Stimulated activated naive CD8-positive, alpha-beta T cell treated with anti-CD3 and anti-CD28 coated beads, Interleukin-15, amount 100 ng/mL, for 72 hours (primary cell): ENCODE measurements around the gene CEP57L1.
"Not testable (repeated sequence)": the region's sequence is repeated elsewhere in the genome, so short reads cannot be mapped to it uniquely, and the experiment has no call there.

Experiments
- ATAC-seq: fragments of 150-1000 bp; cut with Tn5 transposase; 2 replicates; pipeline ENCODE4 v1.10.0; 2021; ENCODE audit warnings: mild to moderate bottlenecking, moderate library complexity
- DNase-seq, 2 donors: peaks; one replicate each; pipeline ENCODE4 v3.0.0; 2021 to 2022
- H3K27ac Mint-ChIP-seq, 2 donors: one replicate each; pipeline ENCODE4 v1.8.0; 2022; ENCODE audit warnings: mild to moderate bottlenecking in 2 of 2, mixed read lengths in 2 of 2, moderate library complexity in 2 of 2
- H3K27me3 Mint-ChIP-seq: one replicate; pipeline ENCODE4 v1.8.0; 2022; ENCODE audit warnings: mixed read lengths
- H3K4me1 Mint-ChIP-seq: one replicate; pipeline ENCODE4 v1.8.0; 2022; ENCODE audit warnings: mild to moderate bottlenecking, mixed read lengths
- H3K4me3 Mint-ChIP-seq, 2 donors: one replicate each; pipeline ENCODE4 v1.8.0; 2022; ENCODE audit warnings: mild to moderate bottlenecking in 2 of 2, mixed read lengths in 2 of 2, moderate library complexity in 1 of 2
- H3K9me3 Mint-ChIP-seq, 2 donors: one replicate each; pipeline ENCODE4 v1.8.0; 2022; ENCODE audit warnings: mixed read lengths in 2 of 2

Gene CEP57L1

DNA sequence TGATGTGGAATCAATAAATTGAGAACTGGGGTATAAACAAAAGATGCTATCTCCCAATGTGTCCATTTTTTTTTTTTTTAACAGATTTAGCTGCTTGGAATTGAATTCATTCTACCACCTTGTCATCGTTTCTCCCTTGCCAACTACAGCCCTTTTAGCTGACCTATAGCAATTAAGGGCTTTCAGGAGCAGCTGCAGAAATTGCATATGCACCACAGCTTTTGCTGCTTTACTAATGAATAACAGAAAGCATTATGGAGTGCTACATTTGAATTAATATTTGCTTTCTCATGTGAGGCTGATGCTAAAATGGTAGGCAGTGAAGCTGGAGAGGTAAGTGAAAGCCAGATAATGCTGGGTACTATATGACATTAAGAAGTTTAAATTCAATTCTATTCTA lies 6.3 kb upstream of the CEP57L1 start:
- H3K4me1 Mint-ChIP-seq, result peaks cover 33% of the 10 kb centered on the region
- no peaks in the 10 kb centered on the region for H3K27me3 Mint-ChIP-seq
- no peak overlapping the region for H3K4me3 Mint-ChIP-seq
- ATAC-seq, result no peak
- no peaks in the 10 kb centered on the region for H3K9me3 Mint-ChIP-seq
- H3K27ac Mint-ChIP-seq, result no peak overlapping the region
- DNase-seq, result no peak

DNA sequence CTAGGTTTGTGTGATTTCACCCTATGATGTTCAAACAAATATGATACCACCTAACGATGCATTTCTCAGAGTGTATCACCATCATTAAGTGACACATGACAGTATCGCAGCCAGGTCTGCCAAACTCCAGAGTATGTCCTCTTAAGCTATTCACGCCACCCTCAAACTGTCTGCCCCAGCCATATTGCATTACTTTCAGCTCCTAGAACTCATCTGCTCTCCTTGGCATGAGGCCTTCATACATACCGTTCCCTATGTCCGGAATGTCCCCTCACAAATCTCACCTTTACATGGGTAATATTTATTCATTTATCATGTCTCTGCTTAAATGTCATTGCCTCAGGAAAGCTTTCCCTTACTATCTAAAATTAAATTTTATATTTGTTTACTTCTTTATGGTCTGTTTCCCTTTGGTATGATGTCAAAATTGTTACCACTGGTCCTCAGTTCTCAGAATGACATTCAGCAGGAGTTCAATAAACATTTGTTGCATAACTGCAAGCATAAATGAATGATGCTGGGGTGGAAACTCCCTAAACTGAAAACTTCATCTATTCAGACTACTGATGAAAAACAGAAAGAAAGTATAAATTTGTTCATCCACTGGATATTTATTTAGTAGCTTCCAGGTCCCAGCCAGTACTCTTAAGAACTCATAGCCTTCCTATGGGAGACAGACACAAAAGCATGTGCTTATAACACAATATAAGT lies 3.8 kb upstream of the CEP57L1 start:
- Mint-ChIP-seq H3K4me3 (peak overlapping the region; percentile 65 to 94), H3K4me1 (peaks cover 37% of the 10 kb centered on the region), H3K27me3 (no peaks in the 10 kb centered on the region), H3K27ac (peak overlapping the region in 1 of 2 donors; percentile 63), H3K9me3 (no peaks in the 10 kb centered on the region)
- ATAC-seq, result no peak
- no peak for DNase-seq

DNA sequence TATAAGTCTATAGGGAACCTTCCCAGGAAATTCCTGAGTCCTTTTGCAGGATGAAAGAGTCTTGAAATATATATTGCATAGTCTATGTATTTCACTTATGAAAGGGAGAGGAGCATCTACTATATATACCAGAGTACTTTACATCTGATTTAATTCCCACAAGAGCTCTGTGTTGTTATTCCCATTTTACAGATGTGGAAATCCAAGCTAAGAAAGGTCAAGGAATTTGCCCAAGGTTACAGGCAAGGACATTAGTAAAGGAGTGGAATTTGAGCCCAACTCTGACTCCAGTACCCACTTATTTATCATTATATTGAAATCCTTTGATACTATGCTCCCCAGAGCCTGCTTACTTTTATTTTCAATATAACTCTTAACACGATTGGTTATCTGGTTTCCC lies 3.2 kb upstream of the CEP57L1 start:
- Mint-ChIP-seq H3K4me1 (peaks cover 42% of the 10 kb centered on the region), H3K4me3 (peak overlapping the region; percentile 65 to 94), H3K27me3 (no peaks in the 10 kb centered on the region), H3K27ac (no peak overlapping the region), H3K9me3 (no peaks in the 10 kb centered on the region)
- no peak for DNase-seq
- ATAC-seq, result no peak

DNA sequence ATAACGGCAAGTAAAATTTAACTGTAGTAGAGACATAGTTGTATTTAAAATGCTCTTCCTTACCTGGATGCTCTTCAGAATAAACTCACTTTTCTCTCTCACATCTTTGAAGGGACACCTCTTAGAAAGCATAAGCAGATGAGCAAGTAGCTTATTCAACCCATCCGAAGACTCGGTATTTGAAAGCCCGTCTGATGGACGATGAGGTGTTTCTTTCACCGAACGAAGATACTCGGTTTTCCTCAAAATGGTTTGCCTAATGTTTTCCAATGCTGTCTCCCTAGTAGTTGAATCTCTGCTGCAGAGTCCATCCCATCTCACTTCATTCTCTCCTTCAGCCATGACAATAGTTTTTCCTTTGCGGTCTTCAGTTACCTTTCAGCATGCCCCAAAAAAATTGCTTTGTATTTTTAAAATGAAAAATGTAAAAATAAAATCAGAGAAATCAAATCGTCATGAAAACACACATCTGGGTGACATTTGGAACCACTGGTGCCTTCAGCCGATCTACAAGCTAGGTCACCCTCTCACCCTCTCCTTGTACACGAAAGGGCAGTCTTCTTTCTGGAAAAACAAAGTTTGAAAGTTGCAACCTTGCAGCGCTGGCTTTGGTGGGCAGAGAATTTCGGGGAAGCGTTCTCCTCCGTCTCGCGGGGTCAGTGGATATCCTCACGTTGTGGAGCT lies 1.4 kb upstream of the CEP57L1 start:
- ATAC-seq, result no peak
- no peak for DNase-seq
- peaks cover 40% of the 10 kb centered on the region for H3K4me1 Mint-ChIP-seq

DNA sequence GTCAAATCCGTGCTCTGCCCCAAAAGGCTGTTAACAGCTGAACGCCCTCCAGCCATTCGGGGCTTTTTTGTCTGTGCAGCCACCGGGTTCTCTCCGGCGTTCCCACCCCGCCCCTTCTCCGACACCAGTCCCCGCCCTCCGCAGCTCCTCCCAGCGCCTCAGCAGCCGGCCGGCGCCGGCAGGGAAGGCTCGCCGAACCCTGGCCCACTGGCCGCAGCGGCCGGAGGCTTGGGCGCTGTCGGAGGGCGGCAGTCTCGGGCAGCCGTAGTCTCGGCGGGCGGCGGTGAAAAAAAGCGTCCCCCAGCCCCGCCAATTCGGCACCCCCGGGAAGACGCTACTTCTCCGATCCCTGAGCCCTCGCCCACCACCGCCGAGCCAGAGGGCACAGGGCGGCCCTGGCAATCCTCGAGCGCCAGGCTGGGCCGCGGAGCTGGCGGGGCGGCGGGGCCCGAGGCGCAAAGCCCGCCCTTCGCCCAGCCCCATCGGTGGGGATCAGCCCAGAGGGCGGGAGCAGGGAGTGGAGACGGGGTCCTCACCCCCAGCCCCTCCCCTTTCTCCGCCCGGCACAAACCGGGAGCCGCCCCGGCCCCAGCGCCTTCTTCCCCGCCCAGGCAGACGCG lies 781 bp upstream of the CEP57L1 start, which contains the start of gene SESN1:
Gene SESN1 (minus strand): TSS at position 431 of the 620 bp plus-strand sequence. CDS start 773 bp downstream, outside the sequence.
- peak within 1 kb of the TSS; percentile 99 to 100 for H3K27ac Mint-ChIP-seq
- H3K9me3 Mint-ChIP-seq, result no peaks in the 10 kb centered on the region
- ATAC-seq (peak; percentile 89), DNase-seq (peak; percentile 96 to 97)
- H3K27me3 Mint-ChIP-seq, result no peaks in the 10 kb centered on the region
- H3K4me3 Mint-ChIP-seq, result peak within 1 kb of the TSS; percentile 91 to 96
- H3K4me1 Mint-ChIP-seq, result peaks cover 39% of the 10 kb centered on the region

More for the DNA sequence above, 1.4 kb upstream of the CEP57L1 start:
- Mint-ChIP-seq H3K4me3 (peak overlapping the region; percentile 89 to 94), H3K9me3 (no peaks in the 10 kb centered on the region), H3K27me3 (no peaks in the 10 kb centered on the region), H3K27ac (peak overlapping the region; percentile 43 to 76)

GRCh38 chr6:109095835-109096084 lies 453 bp downstream of the CEP57L1 start:
- no peaks in the 10 kb centered on the region for H3K27me3 Mint-ChIP-seq
- DNase-seq (no peak), ATAC-seq (no peak)
- H3K4me3 Mint-ChIP-seq, result peak overlapping the region; percentile 91 to 96
- peaks cover 34% of the 10 kb centered on the region for H3K4me1 Mint-ChIP-seq
- no peaks in the 10 kb centered on the region for H3K9me3 Mint-ChIP-seq
- peak overlapping the region; percentile 99 to 100 for H3K27ac Mint-ChIP-seq

DNA sequence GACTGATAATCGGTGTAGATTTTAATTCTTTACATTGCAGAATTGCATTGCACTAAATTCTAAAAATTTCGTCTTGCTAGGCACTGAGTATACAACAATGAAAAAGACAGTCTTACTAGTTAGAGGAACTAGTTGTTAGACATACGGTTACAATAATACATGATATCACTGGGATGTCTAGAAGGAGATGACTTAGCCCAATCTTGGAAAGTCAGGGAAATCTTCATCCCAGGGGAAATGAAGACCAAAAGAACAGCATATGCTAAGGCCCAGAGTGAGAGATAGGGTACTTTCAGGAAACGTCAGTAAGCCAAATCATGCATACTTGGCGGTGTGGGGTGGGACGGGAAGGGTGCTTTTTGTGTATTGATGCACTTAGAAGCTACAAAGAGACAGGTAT lies 901 bp downstream of the CEP57L1 start:
- no peak for DNase-seq
- peak overlapping the region; percentile 91 to 96 for H3K4me3 Mint-ChIP-seq
- no peaks in the 10 kb centered on the region for H3K27me3 Mint-ChIP-seq
- peaks cover 32% of the 10 kb centered on the region for H3K4me1 Mint-ChIP-seq
- H3K27ac Mint-ChIP-seq, result peak overlapping the region in 1 of 2 donors; percentile 5
- no peak for ATAC-seq
- H3K9me3 Mint-ChIP-seq, result no peaks in the 10 kb centered on the region

- H3K4me1 Mint-ChIP-seq, result peaks cover 17% of the 10 kb centered on the region
- H3K27ac Mint-ChIP-seq, result no peak overlapping the region
- H3K27me3 Mint-ChIP-seq, result no peaks in the 10 kb centered on the region
- DNase-seq, result no peak
- H3K4me3 Mint-ChIP-seq, result no peak overlapping the region
- no peaks in the 10 kb centered on the region for H3K9me3 Mint-ChIP-seq
- no peak for ATAC-seq
Observed at GRCh38 chr6:109097661-109098060, 2.4 kb downstream of the CEP57L1 start.

- H3K9me3 Mint-ChIP-seq, result no peaks in the 10 kb centered on the region
- no peaks in the 10 kb centered on the region for H3K27me3 Mint-ChIP-seq
- no peaks in the 10 kb centered on the region for H3K4me1 Mint-ChIP-seq
- H3K4me3 Mint-ChIP-seq, result no peak overlapping the region
- H3K27ac Mint-ChIP-seq, result no peak overlapping the region
- DNase-seq (no peak), ATAC-seq (no peak)
Observed at GRCh38 chr6:109102762-109103161, 7.5 kb downstream of the CEP57L1 start.

- Mint-ChIP-seq H3K4me1 (no peaks in the 10 kb centered on the region), H3K27ac (no peak overlapping the region), H3K9me3 (no peaks in the 10 kb centered on the region), H3K4me3 (no peak overlapping the region), H3K27me3 (no peaks in the 10 kb centered on the region)
- no peak for DNase-seq
- no peak for ATAC-seq
Observed at GRCh38 chr6:109103942-109104341, 8.6 kb downstream of the CEP57L1 start.

DNA sequence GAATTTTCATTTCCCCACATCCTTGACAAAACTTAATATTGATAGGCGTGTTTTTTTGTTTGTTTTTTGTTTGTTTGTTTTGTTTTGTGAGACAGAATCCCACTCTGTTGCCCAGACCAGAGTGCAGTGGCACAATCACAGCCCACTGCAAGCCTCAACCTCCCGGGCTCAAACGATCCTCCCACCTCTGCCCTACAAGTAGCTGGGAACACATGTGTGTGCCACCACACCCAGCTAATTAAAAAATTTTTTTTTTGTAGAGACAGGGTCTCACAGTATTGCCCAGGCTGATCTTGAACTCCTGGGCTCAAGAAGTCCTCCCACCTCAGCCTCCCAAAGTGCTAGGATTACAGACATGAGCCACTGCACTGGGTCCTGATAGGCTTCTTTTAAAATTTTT lies 9.2 kb downstream of the CEP57L1 start:
- H3K4me1 Mint-ChIP-seq, result no peaks in the 10 kb centered on the region
- no peak overlapping the region for H3K27ac Mint-ChIP-seq
- H3K9me3 Mint-ChIP-seq, result no peaks in the 10 kb centered on the region
- no peak overlapping the region for H3K4me3 Mint-ChIP-seq
- DNase-seq, result no peak
- no peak for ATAC-seq
- H3K27me3 Mint-ChIP-seq, result no peaks in the 10 kb centered on the region

DNA sequence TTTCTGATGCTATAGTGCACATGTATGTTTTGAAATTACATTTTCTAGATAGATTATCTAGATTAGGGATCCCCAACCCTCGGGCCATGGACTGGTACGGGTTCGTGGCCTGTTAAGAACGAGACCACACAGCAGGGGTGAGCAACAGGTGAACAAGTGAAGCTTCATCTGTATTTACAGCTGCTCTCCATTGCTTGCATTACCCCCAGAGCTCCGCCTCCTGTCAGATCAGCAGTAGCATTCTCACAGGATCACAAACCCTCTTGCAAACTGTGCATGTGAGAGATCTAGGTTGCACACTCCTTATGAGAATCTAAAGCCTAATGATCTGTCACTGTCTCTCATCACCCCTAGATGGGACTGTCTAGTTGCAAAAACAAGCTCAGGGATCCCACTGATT lies 10.4 kb downstream of the CEP57L1 start:
- no peak overlapping the region for H3K4me3 Mint-ChIP-seq
- no peaks in the 10 kb centered on the region for H3K4me1 Mint-ChIP-seq
- H3K27me3 Mint-ChIP-seq, result no peaks in the 10 kb centered on the region
- no peak overlapping the region for H3K27ac Mint-ChIP-seq
- peaks cover 0 to 8% of the 10 kb centered on the region in 2 donors for H3K9me3 Mint-ChIP-seq
- ATAC-seq (no peak), DNase-seq (no peak)

- H3K9me3 Mint-ChIP-seq, H3K4me1 Mint-ChIP-seq, ATAC-seq, H3K4me3 Mint-ChIP-seq, H3K27ac Mint-ChIP-seq, H3K27me3 Mint-ChIP-seq, DNase-seq: not testable (repeated sequence)
Observed at GRCh38 chr6:109109663-109110062, 14.4 kb downstream of the CEP57L1 start.

GRCh38 chr6:109112663-109113062 lies 17.4 kb downstream of the CEP57L1 start:
- H3K27ac Mint-ChIP-seq, ATAC-seq, H3K4me3 Mint-ChIP-seq, H3K4me1 Mint-ChIP-seq, H3K9me3 Mint-ChIP-seq, DNase-seq, H3K27me3 Mint-ChIP-seq: not testable (repeated sequence)

DNA sequence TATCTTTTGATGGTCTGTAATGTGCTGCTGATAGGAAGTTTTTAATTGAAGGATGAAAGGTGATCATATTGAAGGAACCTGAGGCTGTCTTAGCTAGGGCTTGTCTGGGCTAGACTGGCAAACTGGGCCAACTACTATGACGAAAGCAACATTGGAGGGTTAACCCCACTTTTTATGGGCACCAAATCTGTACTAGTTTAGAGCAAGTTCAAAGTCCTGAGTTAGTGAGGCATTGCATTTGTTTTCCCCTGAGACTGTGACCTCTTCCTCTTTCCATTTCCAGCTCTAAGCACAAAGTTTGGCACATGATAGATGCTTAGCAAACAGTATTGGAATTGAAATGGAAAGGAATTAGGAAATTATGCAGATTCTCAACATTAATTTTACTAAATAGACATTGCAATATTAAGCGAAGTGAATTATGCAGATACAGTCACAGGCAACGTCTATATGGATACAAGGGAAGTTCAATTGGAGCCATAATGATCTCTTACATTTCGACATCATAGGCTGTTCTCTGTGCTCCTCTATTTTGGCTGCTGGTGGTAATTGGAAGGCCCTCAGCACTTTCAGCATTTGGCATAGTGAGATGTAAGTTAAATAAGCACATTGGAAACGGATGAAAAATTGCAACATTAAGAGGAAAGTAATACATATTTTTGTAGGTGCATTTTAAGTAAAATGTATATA lies 22.2 kb downstream of the CEP57L1 start:
- H3K27ac Mint-ChIP-seq, result no peak overlapping the region
- no peak for DNase-seq
- peaks cover 7% of the 10 kb centered on the region for H3K4me1 Mint-ChIP-seq

DNA sequence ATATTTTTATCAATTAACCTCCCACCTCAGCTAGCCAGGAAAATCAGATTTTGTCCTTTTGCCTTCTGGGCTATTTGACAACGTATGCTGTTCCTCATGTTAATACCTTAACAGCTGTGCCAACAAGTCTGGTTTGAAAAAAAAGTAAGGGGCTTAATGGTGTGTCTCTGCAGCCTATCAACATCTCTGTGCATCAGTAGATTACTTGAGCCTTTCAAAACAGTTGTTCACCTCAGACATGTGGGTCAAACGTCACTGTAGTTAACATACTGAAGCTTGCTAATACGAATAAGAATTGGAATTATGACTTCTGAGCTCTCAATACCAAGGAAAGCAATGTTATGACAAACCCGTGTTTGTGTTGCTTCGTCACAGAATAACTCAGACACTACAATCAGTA lies 23.0 kb downstream of the CEP57L1 start:
- H3K27ac Mint-ChIP-seq, result no peak overlapping the region
- DNase-seq (no peak), ATAC-seq (no peak)
- no peaks in the 10 kb centered on the region for H3K27me3 Mint-ChIP-seq
- peaks cover 7% of the 10 kb centered on the region for H3K4me1 Mint-ChIP-seq
- no peaks in the 10 kb centered on the region for H3K9me3 Mint-ChIP-seq
- no peak overlapping the region for H3K4me3 Mint-ChIP-seq

More for the DNA sequence above, 22.2 kb downstream of the CEP57L1 start:
- Mint-ChIP-seq H3K27me3 (no peaks in the 10 kb centered on the region), H3K9me3 (no peaks in the 10 kb centered on the region), H3K4me3 (no peak overlapping the region)
- ATAC-seq, result no peak
